Left lobe of liver (tissue), 2 donors: ENCODE data around the gene CNGA1. TPM values are rescaled to one million over a fixed set of nuclear protein-coding genes. Genes with fewer than 3 reads are reported as not detected.

Experiments
- ATAC-seq: fragments of 200-7000 bp; cut with Tn5 transposase; one replicate; pipeline ENCODE4 v1.9.1; 2020; ENCODE audit warnings: mild to moderate bottlenecking, moderate library complexity
- DNase-seq: peaks from one replicate; pipeline ENCODE4 v3.0.0-alpha.2; 2020; ENCODE audit warnings: low spot score
- total RNA-seq: library from RNA; stranded (reverse); gene quantifications from one replicate; pipeline ENCODE4 v1.2.1, GENCODE V29; 2021
- donor health status: DM: no; HTN: no; CAD: no; lungs with moderate emphysema.
- donor health status: DM: no; HTN: yes; CAD: no.

Gene CNGA1
- total RNA-seq, 1 donor from 2014 or later, result 13.7 TPM

DNA sequence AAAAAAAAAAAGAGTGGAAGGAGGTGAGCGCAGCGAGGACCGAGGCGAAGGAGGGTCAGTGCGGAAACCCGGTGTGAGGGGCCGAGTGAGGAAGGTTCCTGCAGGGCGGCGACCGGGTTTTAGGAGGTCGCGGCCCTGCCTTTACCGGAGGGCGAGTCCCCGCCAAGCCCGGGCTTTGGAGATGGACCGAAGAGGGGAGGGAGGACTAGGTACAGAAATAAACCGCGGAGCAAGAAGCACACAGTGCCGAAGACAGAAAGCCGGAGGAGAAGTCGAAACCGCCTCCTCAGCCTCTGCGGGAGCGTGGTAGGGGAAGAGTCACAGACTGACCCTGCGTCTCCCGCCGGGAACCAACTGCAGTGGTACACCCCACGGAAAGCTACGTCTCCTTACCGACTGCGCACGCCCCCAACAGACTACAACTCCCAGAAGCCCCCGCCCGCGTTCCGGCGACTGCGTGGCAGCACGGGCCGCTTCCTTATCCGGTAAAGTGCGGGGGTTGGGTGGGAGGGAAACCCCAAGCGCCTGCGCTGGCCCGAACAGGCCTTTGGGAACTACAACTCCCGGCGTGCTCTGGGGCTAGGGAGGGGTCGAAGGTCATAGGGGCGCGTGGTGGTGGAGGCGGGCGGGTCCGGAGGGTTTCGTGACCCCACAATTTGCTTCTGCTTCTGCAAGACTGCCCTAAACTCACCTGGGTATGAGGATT, 102.1 kb downstream of the CNGA1 start, which contains the start of gene NFXL1:
Gene NFXL1, minus strand, starts transcription at position 364 of the 706 bp plus-strand sequence. CDS start 380 bp downstream, outside the sequence.
- peak; percentile 98 for DNase-seq
- ATAC-seq, result peak; percentile 97

DNA sequence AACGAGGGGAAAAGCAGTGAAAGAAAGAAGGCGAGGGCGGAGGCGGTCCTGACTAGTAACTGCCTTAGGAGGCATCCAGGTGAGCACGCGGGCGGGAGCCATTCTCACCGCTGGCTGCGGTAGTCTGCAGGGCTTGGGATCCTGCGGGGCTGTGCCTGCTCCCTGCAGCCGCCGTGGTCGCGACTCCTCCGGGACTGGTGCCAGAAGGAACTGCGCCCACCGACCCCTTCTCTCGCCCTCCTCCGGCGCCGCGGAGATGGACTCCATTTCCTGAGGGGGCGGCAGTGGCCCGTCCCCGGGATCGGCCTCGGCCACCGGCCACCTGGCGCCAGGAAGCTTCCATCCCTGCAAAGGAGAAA, 102.6 kb downstream of the CNGA1 start:
- DNase-seq, result peak; percentile 61

DNA sequence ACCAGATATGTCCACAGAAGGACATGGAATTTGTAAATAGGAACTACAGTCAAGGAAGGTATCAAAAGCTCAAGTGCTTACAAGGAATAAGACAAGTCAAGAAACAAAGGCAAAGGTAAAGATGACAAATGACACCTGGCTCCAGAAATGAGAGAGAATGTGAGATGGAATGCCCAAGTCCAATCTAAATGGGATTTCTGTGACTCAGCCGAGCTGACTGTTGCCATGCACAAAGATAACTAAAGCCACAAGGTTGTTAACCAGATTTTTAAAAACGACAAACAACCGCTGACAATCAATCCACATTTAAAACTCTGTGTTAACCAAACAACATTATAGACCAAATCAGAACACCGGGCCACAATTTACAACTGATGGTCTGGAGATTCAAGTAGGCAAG, 103.2 kb downstream of the CNGA1 start:
- ATAC-seq, result no peak
- no peak for DNase-seq

More for the DNA sequence above, 102.6 kb downstream of the CNGA1 start:
- peak; percentile 65 for ATAC-seq

DNA sequence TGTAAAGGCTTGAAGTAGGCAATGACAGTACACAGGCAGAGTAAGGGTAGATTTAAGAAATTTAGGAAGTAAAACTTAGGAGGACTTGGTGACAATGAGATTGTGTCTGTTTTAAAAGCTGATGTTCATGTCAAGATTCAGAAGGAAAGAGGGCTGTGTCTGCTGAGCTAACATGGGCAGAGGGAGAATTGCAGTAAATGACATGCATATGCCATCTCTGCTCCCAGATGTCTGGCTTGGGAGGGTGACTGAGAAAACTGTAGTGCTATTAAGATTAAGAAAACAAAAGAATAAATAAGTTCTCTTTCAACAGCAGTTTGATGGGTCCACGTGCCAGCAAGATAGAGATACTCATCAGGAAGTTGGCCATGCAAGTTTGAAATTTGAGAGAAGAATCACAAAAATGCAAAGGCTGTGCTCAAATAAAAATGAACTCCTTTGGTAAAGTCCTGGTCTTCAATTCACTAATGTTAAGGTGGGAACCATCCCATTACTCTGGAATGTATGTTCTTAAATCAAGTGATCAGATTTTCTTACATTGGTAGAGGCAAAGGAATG, 109.3 kb downstream of the CNGA1 start:
- no peak for ATAC-seq
- DNase-seq, result no peak

DNA sequence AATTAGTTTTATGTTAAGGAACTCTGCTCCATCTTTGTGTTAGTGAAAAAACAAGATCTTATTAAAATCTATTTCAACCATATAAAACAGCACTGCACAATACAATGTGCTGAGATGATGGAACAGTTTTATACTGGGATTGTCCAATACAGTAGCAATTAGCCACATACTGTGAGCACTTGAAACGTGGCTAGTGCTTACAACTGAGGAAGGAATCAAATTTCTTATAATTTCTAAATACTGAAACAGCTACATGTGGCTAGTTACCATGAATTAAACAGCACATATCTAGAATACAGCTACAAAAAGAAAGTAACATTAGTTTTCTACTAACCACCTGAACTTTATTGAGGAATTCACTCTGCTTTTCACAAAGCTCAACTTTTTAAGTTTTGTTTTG, 116.8 kb downstream of the CNGA1 start:
- ATAC-seq, result no peak

DNA sequence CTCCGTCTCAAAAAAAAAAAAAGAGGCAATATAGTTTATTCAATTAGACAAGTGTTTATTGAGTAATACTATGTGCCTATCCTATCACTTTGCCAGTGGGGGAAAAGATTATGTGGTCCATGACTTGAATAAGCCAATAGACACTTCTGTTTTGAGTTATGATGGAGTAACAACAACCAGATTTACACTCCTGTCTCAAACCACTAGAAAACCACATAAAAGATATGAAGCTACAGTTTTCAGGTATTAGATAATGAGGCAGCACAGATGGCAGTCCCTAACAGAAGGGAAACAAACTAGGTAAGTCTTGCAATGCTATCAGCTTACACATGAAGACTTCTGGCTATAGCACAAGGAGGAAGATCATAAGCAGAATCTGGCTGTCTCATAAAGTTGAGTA, 124.6 kb downstream of the CNGA1 start:
- ATAC-seq (no peak), DNase-seq (no peak)

More for the DNA sequence above, 116.8 kb downstream of the CNGA1 start:
- DNase-seq, result no peak

Other genes with a start within 250 kb of the CNGA1 start
- 0.20 TPM for gene CORIN, start 178.6 kb downstream of the CNGA1 start, total RNA-seq
- 5.7 TPM for gene NFXL1, start 102.1 kb downstream of the CNGA1 start, total RNA-seq
- 11.6 TPM for gene NIPAL1, start 91 bp upstream of the CNGA1 start, total RNA-seq
- 1.1 TPM for gene TXK, start 117.6 kb upstream of the CNGA1 start, total RNA-seq